Omental fat pad (tissue), 4 donors: ENCODE results near the gene CSMD2. TPM values are rescaled to one million over a fixed set of nuclear protein-coding genes. Genes with fewer than 3 reads are reported as not detected.
A peak's percentile ranks its signal among the peaks of the same experiment; 100 is the strongest.

ENCODE experiments used
- ATAC-seq: fragments of 150-250 bp; one replicate; pipeline ENCODE4 v1.9.1; 2016; ENCODE audit warnings: mild to moderate bottlenecking, moderate library complexity; ENCODE audit not compliant: low FRiP score
- DNase-seq: peaks from one replicate; pipeline ENCODE4 v3.0.0-alpha.2; 2019; ENCODE audit warnings: low spot score
- CTCF ChIP-seq, 3 donors: fragments of 450-650 bp; IDR thresholded peaks; one replicate each; pipeline ENCODE4 v1.5.1; 2016 to 2017; ENCODE audit warnings: antibody characterized with exemption in 3 of 3, mild to moderate bottlenecking in 3 of 3, moderate library complexity in 2 of 3
- total RNA-seq, 4 donors: library from RNA; depleted of rRNA; stranded (reverse); fragments of >200 nt; gene quantifications; one replicate each; pipeline ENCODE4 v1.1.0, GENCODE V29; 2016

The CSMD2 gene
- total RNA-seq, 4 donors from 2014 or later: 0.19 to 3.8 (median 0.60) TPM; not detected in 1

- peak; percentile 94 for ATAC-seq
- TF ChIP-seq CTCF (IDR thresholded peaks at IDR 0.05): no peak
- DNase-seq: no peak
Measured at GRCh38 chr1:34066981-34067603, 97.9 kb downstream of the CSMD2 start.

GRCh38 chr1:34066166-34066565 lies 98.9 kb downstream of the CSMD2 start:
- DNase-seq (no peak), ATAC-seq (no peak)
- TF ChIP-seq CTCF (IDR thresholded peaks at IDR 0.05): no peak

- DNase-seq: no peak
- TF ChIP-seq CTCF (IDR thresholded peaks at IDR 0.05): no peak
- ATAC-seq: no peak
Measured at GRCh38 chr1:34065498-34065897, 99.5 kb downstream of the CSMD2 start.

- DNase-seq (no peak), ATAC-seq (no peak)
- no peak for TF ChIP-seq CTCF (IDR thresholded peaks at IDR 0.05)
Measured at GRCh38 chr1:34060901-34061415, 104.1 kb downstream of the CSMD2 start.

- DNase-seq: no peak
- no peak for ATAC-seq
- no peak for TF ChIP-seq CTCF (IDR thresholded peaks at IDR 0.05)
Measured at GRCh38 chr1:34060187-34060730, 104.8 kb downstream of the CSMD2 start.

GRCh38 chr1:34057347-34058130 lies 107.5 kb downstream of the CSMD2 start:
- ATAC-seq: no peak

More at GRCh38 chr1:34057347-34058130, 107.5 kb downstream of the CSMD2 start:
- no peak for TF ChIP-seq CTCF (IDR thresholded peaks at IDR 0.05)
- DNase-seq: no peak
